Prostate gland (tissue), 2 donors: ENCODE measurements around the gene PHEX.

Experiments
- CTCF ChIP-seq, 4 experiments: fragments of 200-600 bp in 2 of 4; fragments of 450-650 bp in 2 of 4; sonication (generic) in 2 of 4; IDR thresholded peaks; 1 replicate in 3 of 4; 2 replicates in 1 of 4; pipeline ENCODE4 v1.5.1; 2016 to 2019; ENCODE audit warnings: antibody characterized with exemption in 4 of 4, mild to moderate bottlenecking in 2 of 4, moderate library complexity in 2 of 4
- POLR2A ChIP-seq: fragments of 450-650 bp; IDR thresholded peaks from one replicate; pipeline ENCODE4 v1.6.1; 2016; ENCODE audit warnings: antibody characterized with exemption, mild to moderate bottlenecking
- POLR2AphosphoS5 ChIP-seq: sonication (generic); formaldehyde crosslinking; IDR thresholded peaks from one replicate; pipeline ENCODE4 v1.6.1; 2017; ENCODE audit warnings: antibody characterized with exemption

- TF ChIP-seq CTCF (IDR thresholded peaks at IDR 0.05) (no peak), POLR2A (no peak), POLR2AphosphoS5 (no peak)
These were observed 41.8 kb downstream of the PHEX start for GRCh38 chrX:22073928-22074327.
